HG03354 (cell line): ENCODE results near the gene FKBP2.
A peak's percentile ranks its signal among the peaks of the same experiment; 100 is the strongest.

Experiments used
- ATAC-seq: cut with Tn5 transposase; IDR thresholded peaks from one replicate; pipeline ENCODE4 v1.9.1; 2021; ENCODE audit warnings: mild to moderate bottlenecking; ENCODE audit not compliant: unreplicated experiment, poor library complexity, severe bottlenecking

Gene FKBP2

GRCh38 chr11:64276653-64277431, 35.9 kb downstream of the FKBP2 start:
- no peak for ATAC-seq

- no peak for ATAC-seq
Observed at GRCh38 chr11:64278576-64279190, 37.8 kb downstream of the FKBP2 start.

GRCh38 chr11:64281957-64282770, 41.3 kb downstream of the FKBP2 start:
- no peak for ATAC-seq

GRCh38 chr11:64283092-64283491, 42.2 kb downstream of the FKBP2 start:
- ATAC-seq, result no peak

GRCh38 chr11:64284048-64284961, 43.4 kb downstream of the FKBP2 start, which contains the start of gene BAD:
Gene BAD (minus strand): TSS chr11:64284665. CDS start chr11:64284368, 297 bp downstream.
- ATAC-seq, result peak; percentile 74

- ATAC-seq, result peak; percentile 62
Observed at GRCh38 chr11:64284962-64285884, 44.3 kb downstream of the FKBP2 start, which contains the start of gene GPR137. Gene GPR137 (plus strand): TSS chr11:64285848. CDS start chr11:64286525, 677 bp downstream.

- ATAC-seq, result no peak
Observed at GRCh38 chr11:64285885-64286800, 45.2 kb downstream of the FKBP2 start.

- ATAC-seq, result no peak
Observed at GRCh38 chr11:64286801-64287159, 45.9 kb downstream of the FKBP2 start.

- ATAC-seq, result no peak
Observed at GRCh38 chr11:64287676-64288352, 46.9 kb downstream of the FKBP2 start.

GRCh38 chr11:64288353-64288750, 47.5 kb downstream of the FKBP2 start:
- no peak for ATAC-seq

GRCh38 chr11:64289002-64289564, 48.2 kb downstream of the FKBP2 start:
- no peak for ATAC-seq

GRCh38 chr11:64290352-64291261, 49.7 kb downstream of the FKBP2 start:
- ATAC-seq, result no peak

- ATAC-seq, result no peak
Observed at GRCh38 chr11:64291262-64291751, 50.4 kb downstream of the FKBP2 start, which contains the start of gene KCNK4. Gene KCNK4 (plus strand): TSS chr11:64291302. CDS start chr11:64293019, 1,717 bp downstream.

GRCh38 chr11:64291752-64292459, 51.0 kb downstream of the FKBP2 start:
- no peak for ATAC-seq
